IMR-90 (cell line): ENCODE data around the gene FOXC1. TPM values are rescaled to one million over a fixed set of nuclear protein-coding genes. Genes with fewer than 3 reads are reported as not detected.
A peak's percentile ranks its signal among the peaks of the same experiment; 100 is the strongest.

Source experiments
- ATAC-seq: fragments of 200-7000 bp; cut with Tn5 transposase; 2 replicates; pipeline ENCODE4 v1.9.1; 2020; ENCODE audit warnings: low read depth, mild to moderate bottlenecking, moderate library complexity
- BruUV-seq: library from RNA; stranded (reverse); fragments of 400-500 nt; replicated peaks from 2 replicates; lab custom pipeline; 2021; lab: Mats Ljungman, UMichigan
- CTCF ChIA-PET: fragments of 300-600 bp; formaldehyde crosslinking; extraction: SDS; loops from one replicate; lab custom pipeline; 2021; ENCODE audit warnings: antibody characterized with exemption; lab: Yijun Ruan, JAX
- POLR2A ChIA-PET: fragments of 300-600 bp; sonication (Branson Sonifier 250); formaldehyde crosslinking; loops from one replicate; lab custom pipeline; 2022; ENCODE audit warnings: antibody characterized with exemption; ENCODE audit not compliant: unreplicated experiment; lab: Charles Lee
- DNase-seq: peaks from one replicate; pipeline ENCODE4 v3.0.0; 2013
- H2AFZ ChIP-seq: replicated peaks from 2 replicates; pipeline ENCODE3; 2013; ENCODE audit warnings: low read length, mild to moderate bottlenecking; ENCODE audit not compliant: poor library complexity
- H2AK5ac ChIP-seq: 2 replicates; pipeline ENCODE4 v1.6.1; 2013; ENCODE audit warnings: low read depth, low read length, inconsistent platforms
- H2AK9ac ChIP-seq: replicated peaks from 2 replicates; pipeline ENCODE3; 2013; ENCODE audit warnings: mild to moderate bottlenecking, low read depth, low read length, moderate library complexity; ENCODE audit not compliant: poor library complexity
- H2BK120ac ChIP-seq: 2 replicates; pipeline ENCODE4 v1.6.1; 2013; ENCODE audit warnings: low read depth, low read length, inconsistent platforms
- H2BK15ac ChIP-seq: 3 replicates; pipeline ENCODE4 v1.6.1; 2013; ENCODE audit warnings: low read depth, low read length, inconsistent platforms
- H2BK20ac ChIP-seq: 2 replicates; pipeline ENCODE4 v1.6.1; 2013; ENCODE audit warnings: low read depth, mild to moderate bottlenecking, inconsistent platforms, low read length, moderate library complexity
- H2BK5ac ChIP-seq: 2 replicates; pipeline ENCODE4 v1.6.1; 2013; ENCODE audit warnings: mild to moderate bottlenecking, low read depth, low read length, inconsistent platforms; ENCODE audit not compliant: poor library complexity, severe bottlenecking
- H3K14ac ChIP-seq: replicated peaks from 2 replicates; pipeline ENCODE4 v1.6.1; 2013; ENCODE audit warnings: low read depth, low read length, inconsistent platforms
- H3K18ac ChIP-seq: 2 replicates; pipeline ENCODE4 v1.6.1; 2013; ENCODE audit warnings: low read depth, low read length, control low read depth
- H3K23ac ChIP-seq: 2 replicates; pipeline ENCODE4 v1.6.1; 2013; ENCODE audit warnings: low read depth, low read length, inconsistent platforms
- H3K27ac ChIP-seq: 2 replicates; pipeline ENCODE4 v1.5.1; 2013; ENCODE audit warnings: mild to moderate bottlenecking, control low read depth, low read length; ENCODE audit not compliant: insufficient read depth
- H3K27me3 ChIP-seq: 2 replicates; pipeline ENCODE4 v1.6.1; 2013; ENCODE audit warnings: low read length; ENCODE audit not compliant: control insufficient read depth, insufficient read depth
- H3K36me3 ChIP-seq: 2 replicates; pipeline ENCODE4 v1.6.1; 2013; ENCODE audit warnings: low read length, mixed read lengths; ENCODE audit not compliant: control insufficient read depth, insufficient read depth
- H3K4ac ChIP-seq: 2 replicates; pipeline ENCODE4 v1.6.1; 2013; ENCODE audit warnings: low read depth, low read length, inconsistent platforms
- H3K4me1 ChIP-seq: 2 replicates; pipeline ENCODE4 v1.6.1; 2013; ENCODE audit warnings: low read length, mixed read lengths; ENCODE audit not compliant: control insufficient read depth, insufficient read depth
- H3K4me2 ChIP-seq: 2 replicates; pipeline ENCODE4 v1.6.1; 2013; ENCODE audit warnings: low read depth, mild to moderate bottlenecking, control low read depth, low read length, moderate library complexity
- H3K4me3 ChIP-seq: 2 replicates; pipeline ENCODE4 v1.5.1; 2013; ENCODE audit warnings: low read depth, mild to moderate bottlenecking, control low read depth, low read length, moderate library complexity; ENCODE audit not compliant: insufficient read depth
- H3K56ac ChIP-seq: 2 replicates; pipeline ENCODE4 v1.6.1; 2013; ENCODE audit warnings: low read length, inconsistent platforms; ENCODE audit not compliant: insufficient read depth; ENCODE audit errors: extremely low read depth
- H3K79me1 ChIP-seq, 2 experiments: 2 replicates each; pipeline ENCODE4 v1.6.1; 2013; ENCODE audit warnings: low read length in 2 of 2, inconsistent platforms in 1 of 2, low read depth in 1 of 2
- H3K9ac ChIP-seq: 2 replicates; pipeline ENCODE4 v1.6.1; 2013; ENCODE audit warnings: low read depth, low read length, control low read depth
- H3K9me1 ChIP-seq: 2 replicates; pipeline ENCODE4 v1.6.1; 2013; ENCODE audit warnings: low read length, inconsistent platforms; ENCODE audit not compliant: insufficient read depth
- H3K9me3 ChIP-seq: 2 replicates; pipeline ENCODE4 v1.6.1; 2013; ENCODE audit warnings: low read length; ENCODE audit not compliant: control insufficient read depth, insufficient read depth
- H4K20me1 ChIP-seq: 2 replicates; pipeline ENCODE4 v1.6.1; 2013; ENCODE audit warnings: low read length, inconsistent platforms; ENCODE audit not compliant: insufficient read depth
- H4K5ac ChIP-seq: 2 replicates; pipeline ENCODE4 v1.6.1; 2013; ENCODE audit warnings: mild to moderate bottlenecking, low read depth, low read length, control low read depth
- H4K8ac ChIP-seq, 2 experiments: 2 replicates each; pipeline ENCODE4 v1.6.1; 2013; ENCODE audit warnings: low read depth in 2 of 2, low read length in 2 of 2, control low read depth in 1 of 2, inconsistent platforms in 1 of 2
- H4K91ac ChIP-seq: 2 replicates; pipeline ENCODE4 v1.6.1; 2013; ENCODE audit warnings: low read depth, low read length, inconsistent platforms; ENCODE audit not compliant: insufficient read depth
- BHLHE40 ChIP-seq: fragments of 150-350 bp; IDR thresholded peaks from 2 replicates; pipeline ENCODE4 v1.6.1; 2016; ENCODE audit warnings: mild to moderate bottlenecking, low read depth, low read length
- CTCF ChIP-seq: conservative IDR thresholded peaks from 2 replicates; pipeline ENCODE4 v1.5.1; 2012; ENCODE audit warnings: mild to moderate bottlenecking, low read depth, low read length, improper control_type of control experiment
- MAFK ChIP-seq: IDR thresholded peaks from 2 replicates; pipeline ENCODE4 v1.6.1; 2012; ENCODE audit warnings: low read depth, low read length, improper control_type of control experiment
- MXI1 ChIP-seq: IDR thresholded peaks from 2 replicates; pipeline ENCODE4 v1.6.1; 2012; ENCODE audit warnings: low read depth, mild to moderate bottlenecking, low read length, moderate library complexity, borderline replicate concordance
- RFX5 ChIP-seq: IDR thresholded peaks from 2 replicates; pipeline ENCODE4 v1.8.0; 2012; ENCODE audit warnings: low read depth, mild to moderate bottlenecking, low read length, moderate library complexity
- WGBS, 2 experiments: methylation state at CpG; one replicate each; pipeline versions ENCODE4 v1.1.5 to v1.1.7; 2013; ENCODE audit warnings: missing lambda C conversion rate in 2 of 2; ENCODE audit not compliant: insufficient read length in 1 of 2; ENCODE audit errors: extremely low coverage in 2 of 2; 5-methylcytosine and 5-hydroxymethylcytosine counted together
- dilution Hi-C: fragments of 300-500 bp; cut with HindIII; formaldehyde crosslinking; loops from one replicate; pipeline ENCODE4 v1.14.3; 2018; ENCODE audit warnings: low sequenced_read_pairs; ENCODE audit not compliant: unreplicated experiment
- in situ Hi-C: fragments of 300-500 bp; cut with MboI; formaldehyde crosslinking; loops from 3 replicates; pipeline ENCODE4 v1.14.3; 2019; ENCODE audit warnings: low sequenced_read_pairs, inconsistent platforms, mixed read lengths
- intact Hi-C: fragments of 100-400 bp; cut with micrococcal nuclease; formaldehyde crosslinking; loops from 2 replicates; pipeline ENCODE4 v1.10.0; 2022
- polyA plus RNA-seq, 3 experiments: library from polyadenylated mRNA; depleted of rRNA; stranded (reverse); fragments of >200 nt; gene quantifications; 2 replicates each; pipeline ENCODE4 v1.2.3, GENCODE V29; 2012; ENCODE audit warnings: low replicate concordance in 1 of 3
- total RNA-seq: library from RNA; depleted of rRNA; stranded (reverse); fragments of >200 nt; gene quantifications from 2 replicates; pipeline ENCODE4 v1.2.3, GENCODE V29; 2012

Gene FOXC1
- total and polyA plus RNA-seq, 2 of the 4 experiments (the other 2 are of a cell fraction), result 1.3 to 4.0 TPM

- TF ChIP-seq BHLHE40 (no peak), CTCF (no peak), RFX5 (no peak), MAFK (0 out of 2 replicates have a peak, but pooled peaks have one; percentile 4), MXI1 (no peak)
- WGBS, 2 experiments, result 97% methylated on average over 4 of the region's 5 CpGs; no CpG with 5 or more reads in 1 of the 2 experiments
- Histone ChIP-seq H3K79me1 (no peaks in the 10 kb centered on the region), H3K4me2 (no peak overlapping the region), H3K4ac (no peak overlapping the region), H3K36me3 (no peaks in the 10 kb centered on the region), H2BK20ac (no peak overlapping the region), H3K4me3 (no peak overlapping the region), H3K9me3 (peaks cover 3% of the 10 kb centered on the region), H2BK15ac (no peak overlapping the region), H3K4me1 (peaks cover 3% of the 10 kb centered on the region; the same call in 1 of the 2 replicates), H2AK5ac (no peak overlapping the region), H3K27ac (no peak overlapping the region), H2BK120ac (no peak overlapping the region), H3K27me3 (peaks cover 38% of the 10 kb centered on the region), H3K14ac (no peak overlapping the region), H2AK9ac (no peak overlapping the region), H3K9me1 (no peaks in the 10 kb centered on the region), H4K8ac (no peak overlapping the region), H4K5ac (no peak overlapping the region), H3K56ac (no peak overlapping the region), H2AFZ (no peak overlapping the region), H3K18ac (no peak overlapping the region), H2BK5ac (no peak overlapping the region), H3K9ac (no peak overlapping the region), H3K23ac (no peak overlapping the region), H4K20me1 (no peaks in the 10 kb centered on the region), H4K91ac (no peak overlapping the region)
- no peak for DNase-seq
- ChIA-PET CTCF (no interaction called here), POLR2A (no interaction called here)
- intact Hi-C loops (no loop called here), in situ Hi-C loops (loop anchor here (5.0 to 10.0 kb wide), 4 partner anchors 514 to 1164 kb away; partner anchors contain the start of gene MYLK4), dilution Hi-C loops (no loop called here)
- no peak for ATAC-seq
- no TSS peak for BruUV-seq
Measured at GRCh38 chr6:1591243-1591642, 18.5 kb upstream of the FOXC1 start.
